CD4-positive, alpha-beta T cell (primary cell): ENCODE data around the gene BPIFB1. TPM values are rescaled to one million over a fixed set of nuclear protein-coding genes. Genes with fewer than 3 reads are reported as not detected.

Experiments
- ATAC-seq: fragments of 200-7000 bp; cut with Tn5 transposase; one replicate; pipeline ENCODE4 v1.10.0; 2022; ENCODE audit warnings: mild to moderate bottlenecking; ENCODE audit not compliant: poor library complexity
- CTCF ChIA-PET: fragments of 350-600 bp; sonication (Branson Sonifier 250); formaldehyde crosslinking; loops from one replicate; lab custom pipeline; 2021; ENCODE audit warnings: antibody characterized with exemption, inconsistent platforms; lab: Charles Lee
- POLR2A ChIA-PET: fragments of 350-600 bp; sonication (Branson Sonifier 250); formaldehyde crosslinking; loops from one replicate; lab custom pipeline; 2021; ENCODE audit warnings: antibody characterized with exemption, inconsistent platforms; lab: Charles Lee
- DNase-seq, 14 experiments: peaks; one replicate each; pipeline ENCODE4 v3.0.0-alpha.2; 2013 to 2020; ENCODE audit warnings: mixed read lengths in 2 of 14
- H3K27ac ChIP-seq, 2 donors: one replicate each; pipeline versions ENCODE4 v1.5.1 to v1.7.0; 2013; ENCODE audit warnings: low read length in 2 of 2, low read depth in 1 of 2, mild to moderate bottlenecking in 1 of 2
- H3K27me3 ChIP-seq, 2 experiments: 1 replicate in 1 of 2; 2 replicates in 1 of 2; pipeline versions ENCODE4 v1.6.1 to v1.7.0; 2013; ENCODE audit warnings: low read length in 2 of 2, control low read depth in 1 of 2, mild to moderate bottlenecking in 1 of 2, moderate library complexity in 1 of 2; ENCODE audit not compliant: insufficient read depth in 2 of 2, control insufficient read depth in 1 of 2
- H3K36me3 ChIP-seq: one replicate; pipeline ENCODE4 v1.6.1; 2013; ENCODE audit warnings: low read length, control low read depth; ENCODE audit not compliant: insufficient read depth
- H3K4me1 ChIP-seq: one replicate; pipeline ENCODE4 v1.6.1; 2013; ENCODE audit warnings: low read length, control low read depth; ENCODE audit not compliant: insufficient read depth
- H3K4me3 ChIP-seq: one replicate; pipeline ENCODE4 v1.5.1; 2013; ENCODE audit warnings: mild to moderate bottlenecking, low read length, moderate library complexity
- H3K9me3 ChIP-seq, 2 experiments: 1 replicate in 1 of 2; 2 replicates in 1 of 2; pipeline versions ENCODE4 v1.6.1 to v1.7.0; 2013; ENCODE audit warnings: low read length in 2 of 2, mild to moderate bottlenecking in 2 of 2, control low read depth in 1 of 2, moderate library complexity in 1 of 2; ENCODE audit not compliant: control insufficient read depth in 1 of 2, insufficient read depth in 1 of 2
- H3K27ac Mint-ChIP-seq: one replicate; pipeline ENCODE4 v1.8.0; 2020; ENCODE audit warnings: mixed read lengths
- H3K27me3 Mint-ChIP-seq: one replicate; pipeline ENCODE4 v1.8.0; 2021; ENCODE audit warnings: mixed read lengths
- H3K36me3 Mint-ChIP-seq: one replicate; pipeline ENCODE4 v1.8.0; 2021; ENCODE audit warnings: low read depth, mixed read lengths
- H3K4me1 Mint-ChIP-seq: one replicate; pipeline ENCODE4 v1.8.0; 2021; ENCODE audit warnings: low read depth, mixed read lengths
- H3K4me3 Mint-ChIP-seq: one replicate; pipeline ENCODE4 v1.8.0; 2020; ENCODE audit warnings: mild to moderate bottlenecking, mixed read lengths
- H3K9me3 Mint-ChIP-seq: one replicate; pipeline ENCODE4 v1.8.0; 2020; ENCODE audit warnings: mixed read lengths
- intact Hi-C, 2 experiments: fragments of 100-400 bp; cut with DNase I in 1 of 2; cut with micrococcal nuclease in 1 of 2; formaldehyde crosslinking; loops; one replicate each; pipeline versions ENCODE4 v1.15.1 to v1.9.0; 2023 to 2025; cut with DNase I, micrococcal nuclease
- polyA plus RNA-seq, 2 donors: library from polyadenylated mRNA; unstranded; fragments of 120-200 nt; gene quantifications; one replicate each; pipeline ENCODE4 v1.2.1, GENCODE V29; 2013
- total RNA-seq, 174 experiments: library from RNA in 2 of 174; stranded (reverse) in 2 of 174; gene quantifications; one replicate each; pipeline ENCODE4 v1.2.3 and lab custom pipeline; 2021 to 2026
- TF ChIP-seq, protein P1 (sequence below): fragments of 200-600 bp; IDR thresholded peaks from one replicate; pipeline ENCODE4 v1.8.0; 2022; ENCODE audit warnings: antibody characterized with exemption, mild to moderate bottlenecking

The BPIFB1 gene, protein sequence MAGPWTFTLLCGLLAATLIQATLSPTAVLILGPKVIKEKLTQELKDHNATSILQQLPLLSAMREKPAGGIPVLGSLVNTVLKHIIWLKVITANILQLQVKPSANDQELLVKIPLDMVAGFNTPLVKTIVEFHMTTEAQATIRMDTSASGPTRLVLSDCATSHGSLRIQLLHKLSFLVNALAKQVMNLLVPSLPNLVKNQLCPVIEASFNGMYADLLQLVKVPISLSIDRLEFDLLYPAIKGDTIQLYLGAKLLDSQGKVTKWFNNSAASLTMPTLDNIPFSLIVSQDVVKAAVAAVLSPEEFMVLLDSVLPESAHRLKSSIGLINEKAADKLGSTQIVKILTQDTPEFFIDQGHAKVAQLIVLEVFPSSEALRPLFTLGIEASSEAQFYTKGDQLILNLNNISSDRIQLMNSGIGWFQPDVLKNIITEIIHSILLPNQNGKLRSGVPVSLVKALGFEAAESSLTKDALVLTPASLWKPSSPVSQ
- total RNA-seq (not detected), total RNA-seq (lab: John Stamatoyannopoulos, UW) (0 to 0.11 (median 0) reads per million in 172 experiments)
- not detected for polyA plus RNA-seq (2013, experiment 1 of 2)
- not detected for polyA plus RNA-seq (2013, experiment 2 of 2)

DNA sequence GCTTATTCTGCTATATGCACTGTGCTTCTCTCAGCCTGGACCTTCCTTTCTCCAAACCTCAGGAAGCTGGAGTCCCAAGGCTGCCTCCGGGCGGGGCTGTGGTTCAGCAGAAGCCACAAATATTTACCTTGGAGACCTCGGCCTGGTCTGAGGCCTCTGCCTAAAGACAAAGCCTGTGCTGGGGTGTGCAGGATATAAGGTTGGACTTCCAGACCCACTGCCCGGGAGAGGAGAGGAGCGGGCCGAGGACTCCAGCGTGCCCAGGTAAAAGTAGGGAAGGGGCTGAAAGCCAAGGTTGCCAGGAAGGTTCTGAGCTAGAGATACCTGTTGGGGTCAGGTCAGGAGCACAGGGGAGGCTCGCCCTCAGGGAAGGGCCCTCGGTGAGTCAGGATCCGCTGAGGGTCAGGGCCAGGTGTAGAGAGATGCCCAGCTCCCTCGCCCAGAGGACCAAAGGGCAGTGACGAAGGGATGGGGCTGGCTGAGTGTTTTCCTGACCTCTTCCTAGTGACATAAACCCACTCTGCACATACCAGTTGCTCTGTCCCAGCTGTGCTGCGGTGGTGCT is at the start of gene BPIFB1:
Gene BPIFB1 (plus strand): TSS at position 224 of the 565 bp plus-strand sequence. CDS start 2,860 bp downstream, outside the sequence.
- POLR2A ChIA-PET = no interaction called here
- DNase-seq (no peak), ATAC-seq (no peak)
- TF ChIP-seq, protein P1, sequence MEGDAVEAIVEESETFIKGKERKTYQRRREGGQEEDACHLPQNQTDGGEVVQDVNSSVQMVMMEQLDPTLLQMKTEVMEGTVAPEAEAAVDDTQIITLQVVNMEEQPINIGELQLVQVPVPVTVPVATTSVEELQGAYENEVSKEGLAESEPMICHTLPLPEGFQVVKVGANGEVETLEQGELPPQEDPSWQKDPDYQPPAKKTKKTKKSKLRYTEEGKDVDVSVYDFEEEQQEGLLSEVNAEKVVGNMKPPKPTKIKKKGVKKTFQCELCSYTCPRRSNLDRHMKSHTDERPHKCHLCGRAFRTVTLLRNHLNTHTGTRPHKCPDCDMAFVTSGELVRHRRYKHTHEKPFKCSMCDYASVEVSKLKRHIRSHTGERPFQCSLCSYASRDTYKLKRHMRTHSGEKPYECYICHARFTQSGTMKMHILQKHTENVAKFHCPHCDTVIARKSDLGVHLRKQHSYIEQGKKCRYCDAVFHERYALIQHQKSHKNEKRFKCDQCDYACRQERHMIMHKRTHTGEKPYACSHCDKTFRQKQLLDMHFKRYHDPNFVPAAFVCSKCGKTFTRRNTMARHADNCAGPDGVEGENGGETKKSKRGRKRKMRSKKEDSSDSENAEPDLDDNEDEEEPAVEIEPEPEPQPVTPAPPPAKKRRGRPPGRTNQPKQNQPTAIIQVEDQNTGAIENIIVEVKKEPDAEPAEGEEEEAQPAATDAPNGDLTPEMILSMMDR = no peak
- CTCF ChIA-PET = no interaction called here
- Mint-ChIP-seq H3K27ac (no peak within 1 kb of the TSS), H3K4me1 (no peaks in the 10 kb centered on the region), H3K4me3 (no peak within 1 kb of the TSS), H3K9me3 (no peaks in the 10 kb centered on the region), H3K27me3 (peaks cover 18% of the 10 kb centered on the region), H3K36me3 (no peaks in the 10 kb centered on the region)
- H3K9me3 ChIP-seq = no peaks in the 10 kb centered on the region
- intact Hi-C loops = no loop called here
- H3K4me3 ChIP-seq = no peak within 1 kb of the TSS
- no peaks in the 10 kb centered on the region for H3K4me1 ChIP-seq
- peaks cover 0 to 4% of the 10 kb centered on the region in 2 experiments for H3K27me3 ChIP-seq
- no peak within 1 kb of the TSS for H3K27ac ChIP-seq
- no peaks in the 10 kb centered on the region for H3K36me3 ChIP-seq

DNA sequence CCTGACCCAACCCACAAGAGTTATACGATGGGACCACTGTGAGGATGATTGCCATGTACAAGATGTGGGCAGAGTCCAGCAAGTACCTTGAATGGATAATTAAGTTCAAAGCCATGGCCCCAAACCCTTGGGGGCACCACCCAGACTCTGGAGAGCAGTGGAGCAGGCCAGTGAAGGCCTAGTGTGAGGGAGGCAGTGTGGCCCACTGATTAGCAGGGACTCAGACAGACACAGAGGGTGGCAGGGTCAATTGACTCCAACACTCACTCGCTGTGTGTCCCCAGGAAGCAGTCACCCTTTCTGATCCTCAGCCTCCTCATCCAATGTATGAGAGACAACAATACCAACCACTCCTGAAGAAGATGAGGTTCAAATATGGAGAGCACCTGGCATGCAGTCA is 49.0 kb upstream of the BPIFB1 start:
- no peak overlapping the region for H3K27ac Mint-ChIP-seq
- TF ChIP-seq, protein P1 = no peak
- no peaks in the 10 kb centered on the region for H3K4me1 Mint-ChIP-seq

DNA sequence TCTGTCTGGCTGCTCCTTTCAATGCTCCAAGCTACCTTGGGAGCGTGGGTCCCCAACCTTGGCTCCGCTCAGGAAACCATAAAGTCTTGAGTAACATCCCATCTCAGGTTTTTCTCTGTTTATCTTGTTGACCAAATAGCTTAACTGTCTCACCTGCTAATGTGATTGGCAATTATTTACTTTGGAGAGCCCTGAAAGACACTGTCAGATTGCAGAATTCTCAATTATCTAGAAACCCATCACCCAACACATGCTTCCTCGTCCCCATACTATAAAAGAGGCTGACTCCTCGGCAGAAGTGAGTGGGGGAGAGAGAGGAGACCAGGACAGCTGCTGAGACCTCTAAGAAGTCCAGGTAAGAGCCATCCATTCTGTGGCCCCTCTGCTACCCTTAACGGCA is 47.3 kb upstream of the BPIFB1 start, which contains the start of gene BPIFA1:
Gene BPIFA1 (plus strand): TSS at position 301 of the 400 bp plus-strand sequence. CDS start 1,716 bp downstream, outside the sequence.
- no peaks in the 10 kb centered on the region for H3K4me1 Mint-ChIP-seq
- no peak within 1 kb of the TSS for H3K27ac Mint-ChIP-seq
- no peaks in the 10 kb centered on the region for H3K4me1 ChIP-seq
- H3K36me3 Mint-ChIP-seq = no peaks in the 10 kb centered on the region
- no peak within 1 kb of the TSS for H3K27ac ChIP-seq
- no peak for DNase-seq
- peaks cover 0 to 2% of the 10 kb centered on the region in 2 experiments for H3K27me3 ChIP-seq
- H3K4me3 ChIP-seq = no peak within 1 kb of the TSS
- no peaks in the 10 kb centered on the region for H3K9me3 Mint-ChIP-seq
- ChIA-PET CTCF (no interaction called here), POLR2A (no interaction called here)
- intact Hi-C loops = no loop called here
- TF ChIP-seq, protein P1 = no peak
- H3K4me3 Mint-ChIP-seq = no peak within 1 kb of the TSS
- no peaks in the 10 kb centered on the region for H3K9me3 ChIP-seq
- peaks cover 42% of the 10 kb centered on the region for H3K27me3 Mint-ChIP-seq
- ATAC-seq = no peak
- H3K36me3 ChIP-seq = no peaks in the 10 kb centered on the region

More for the DNA sequence above, 49.0 kb upstream of the BPIFB1 start:
- no peaks in the 10 kb centered on the region for H3K36me3 ChIP-seq
- peaks cover 0 to 2% of the 10 kb centered on the region in 2 experiments for H3K27me3 ChIP-seq
- Mint-ChIP-seq H3K9me3 (no peaks in the 10 kb centered on the region), H3K27me3 (peaks cover 38% of the 10 kb centered on the region), H3K36me3 (no peaks in the 10 kb centered on the region), H3K4me3 (no peak overlapping the region)
- no peaks in the 10 kb centered on the region for H3K4me1 ChIP-seq
- CTCF ChIA-PET = no interaction called here
- ATAC-seq (no peak), DNase-seq (no peak)
- H3K4me3 ChIP-seq = no peak overlapping the region
- no peak overlapping the region for H3K27ac ChIP-seq
- H3K9me3 ChIP-seq = no peaks in the 10 kb centered on the region
- intact Hi-C loops = no loop called here
- POLR2A ChIA-PET = no interaction called here
